ENCODE data around the gene PCDH9.

The PCDH9 gene

GRCh38 chr13:66328476-66328875 lies 901.7 kb downstream of the PCDH9 start:
- H3K36me3 ChIP-seq (ENCODE audit: control insufficient read depth in 1 of 2, insufficient read depth in 2 of 2, low read depth in 1 of 2, low read length in 2 of 2), result no peaks in the 10 kb centered on the region
- no peak overlapping the region for H2AK5ac ChIP-seq (ENCODE audit: low read length, severe bottlenecking)
- H2BK15ac ChIP-seq (ENCODE audit: low read depth, poor library complexity, severe bottlenecking), result no peak overlapping the region
- DNase-seq, result no peak
- H2BK5ac ChIP-seq (ENCODE audit: low read depth, low read length, poor library complexity, severe bottlenecking), result no peak overlapping the region
- H3K4me3 ChIP-seq (ENCODE audit: insufficient read depth in 1 of 2, low read depth in 1 of 2, low read length in 2 of 2), result no peak overlapping the region
- no peaks in the 10 kb centered on the region for H3K9me3 ChIP-seq (ENCODE audit: control insufficient read depth, low read length)
- no peak overlapping the region for H2BK120ac ChIP-seq (ENCODE audit: low read depth, low read length)
- no peak overlapping the region for H3K4ac ChIP-seq (ENCODE audit: low read depth in 1 of 2, low read length in 2 of 2)
- H3K14ac ChIP-seq (ENCODE audit: low read length in 2 of 2), result no peak overlapping the region
- H4K91ac ChIP-seq (ENCODE audit: low read length), result no peak overlapping the region
- H3K18ac ChIP-seq (ENCODE audit: low read depth in 1 of 2, low read length in 2 of 2), result no peak overlapping the region
- H3K27me3 ChIP-seq (ENCODE audit: control insufficient read depth in 1 of 2, insufficient read depth in 1 of 2, low read length in 2 of 2), result no peaks in the 10 kb centered on the region
- H4K8ac ChIP-seq (ENCODE audit: low read length), result no peak overlapping the region
- H3K23ac ChIP-seq (ENCODE audit: low read length in 2 of 2), result no peak overlapping the region
- no peak overlapping the region for H3K27ac ChIP-seq (ENCODE audit: low read length, poor library complexity, severe bottlenecking)
- H3K4me1 ChIP-seq (ENCODE audit: control insufficient read depth, insufficient read depth, low read depth, low read length), result no peaks in the 10 kb centered on the region
- H3K4me2 ChIP-seq (ENCODE audit: low read length, poor library complexity, severe bottlenecking), result no peak overlapping the region
- 80% methylated on average over 5 of the region's 5 CpGs for WGBS
- no peak overlapping the region for H2AFZ ChIP-seq (ENCODE audit: low read depth, low read length)
- no peak overlapping the region for H3K9ac ChIP-seq (ENCODE audit: low read length)
- H2BK12ac ChIP-seq (ENCODE audit: low read length in 2 of 2), result no peak overlapping the region
- no peaks in the 10 kb centered on the region for H3K79me1 ChIP-seq (replicated peaks; ENCODE audit: low read length, poor library complexity, severe bottlenecking)

DNA sequence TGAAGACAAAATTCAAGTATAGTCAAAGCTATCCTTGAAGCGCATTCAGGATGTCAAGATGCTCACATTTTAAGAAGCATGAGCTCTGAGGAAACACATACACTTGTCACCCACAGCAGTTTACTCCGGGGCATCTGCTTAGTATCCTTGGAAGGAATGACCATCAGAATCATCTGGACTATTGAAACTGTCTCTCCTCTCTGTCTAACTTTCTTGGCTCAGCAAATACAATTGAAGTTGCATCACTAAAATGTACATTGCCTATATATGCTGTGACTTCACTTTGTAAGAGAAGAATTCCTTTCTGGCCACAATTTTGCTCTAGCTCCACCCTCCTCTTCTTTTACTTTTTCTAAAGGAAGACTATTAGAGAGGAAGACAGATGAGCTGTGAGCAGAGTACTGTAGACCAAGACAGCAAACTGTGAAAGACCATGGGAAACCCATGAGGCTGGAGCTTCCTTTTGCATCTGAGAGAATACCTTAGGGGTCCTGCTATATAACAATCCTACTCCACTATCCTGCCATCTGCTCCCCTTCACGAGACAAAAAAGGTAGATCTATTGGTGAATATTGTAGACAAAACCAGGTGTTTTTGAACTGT lies 906.3 kb downstream of the PCDH9 start:
- no peak overlapping the region for H4K8ac ChIP-seq (ENCODE audit: low read length)
- no peak overlapping the region for H3K18ac ChIP-seq (ENCODE audit: low read depth in 1 of 2, low read length in 2 of 2)
- no peak overlapping the region for H3K27ac ChIP-seq (ENCODE audit: low read length, poor library complexity, severe bottlenecking)
- no peak overlapping the region for H2AK5ac ChIP-seq (ENCODE audit: low read length, severe bottlenecking)
- no peaks in the 10 kb centered on the region for H3K9me3 ChIP-seq (ENCODE audit: control insufficient read depth, low read length)
- no peak overlapping the region for H3K4me2 ChIP-seq (ENCODE audit: low read length, poor library complexity, severe bottlenecking)
- no peak overlapping the region for H2BK120ac ChIP-seq (ENCODE audit: low read depth, low read length)
- no peak overlapping the region for H2BK12ac ChIP-seq (ENCODE audit: low read length in 2 of 2)
- H2AFZ ChIP-seq (ENCODE audit: low read depth, low read length), result no peak overlapping the region
- no peak overlapping the region for H2BK5ac ChIP-seq (ENCODE audit: low read depth, low read length, poor library complexity, severe bottlenecking)
- 37% methylated on average over 2 of the region's 3 CpGs for WGBS
- no peaks in the 10 kb centered on the region for H3K4me1 ChIP-seq (ENCODE audit: control insufficient read depth, insufficient read depth, low read depth, low read length)
- H2BK15ac ChIP-seq (ENCODE audit: low read depth, poor library complexity, severe bottlenecking), result no peak overlapping the region
- H3K23ac ChIP-seq (ENCODE audit: low read length in 2 of 2), result no peak overlapping the region
- peak; percentile 73 for DNase-seq
- H3K4me3 ChIP-seq (ENCODE audit: insufficient read depth in 1 of 2, low read depth in 1 of 2, low read length in 2 of 2), result no peak overlapping the region
- no peak overlapping the region for H4K91ac ChIP-seq (ENCODE audit: low read length)
- H3K4ac ChIP-seq (ENCODE audit: low read depth in 1 of 2, low read length in 2 of 2), result no peak overlapping the region
- H3K14ac ChIP-seq (ENCODE audit: low read length in 2 of 2), result no peak overlapping the region
- H3K36me3 ChIP-seq (ENCODE audit: control insufficient read depth in 1 of 2, insufficient read depth in 2 of 2, low read depth in 1 of 2, low read length in 2 of 2), result no peaks in the 10 kb centered on the region
- H3K9ac ChIP-seq (ENCODE audit: low read length), result no peak overlapping the region
- no peaks in the 10 kb centered on the region for H3K27me3 ChIP-seq (ENCODE audit: control insufficient read depth in 1 of 2, insufficient read depth in 1 of 2, low read length in 2 of 2)
- no peaks in the 10 kb centered on the region for H3K79me1 ChIP-seq (replicated peaks; ENCODE audit: low read length, poor library complexity, severe bottlenecking)

- Histone ChIP-seq H2BK12ac (ENCODE audit: low read length in 2 of 2) (no peak overlapping the region), H3K36me3 (ENCODE audit: control insufficient read depth in 1 of 2, insufficient read depth in 2 of 2, low read depth in 1 of 2, low read length in 2 of 2) (no peaks in the 10 kb centered on the region), H2BK120ac (ENCODE audit: low read depth, low read length) (no peak overlapping the region), H2BK5ac (ENCODE audit: low read depth, low read length, poor library complexity, severe bottlenecking) (no peak overlapping the region), H3K4me3 (ENCODE audit: insufficient read depth in 1 of 2, low read depth in 1 of 2, low read length in 2 of 2) (no peak overlapping the region), H3K27ac (ENCODE audit: low read length, poor library complexity, severe bottlenecking) (no peak overlapping the region), H3K27me3 (ENCODE audit: control insufficient read depth in 1 of 2, insufficient read depth in 1 of 2, low read length in 2 of 2) (no peaks in the 10 kb centered on the region), H4K91ac (ENCODE audit: low read length) (no peak overlapping the region), H3K18ac (ENCODE audit: low read depth in 1 of 2, low read length in 2 of 2) (no peak overlapping the region), H3K79me1 (replicated peaks; ENCODE audit: low read length, poor library complexity, severe bottlenecking) (no peaks in the 10 kb centered on the region), H3K9me3 (ENCODE audit: control insufficient read depth, low read length) (no peaks in the 10 kb centered on the region), H3K9ac (ENCODE audit: low read length) (no peak overlapping the region), H2AK5ac (ENCODE audit: low read length, severe bottlenecking) (no peak overlapping the region), H4K8ac (ENCODE audit: low read length) (no peak overlapping the region), H3K4me2 (ENCODE audit: low read length, poor library complexity, severe bottlenecking) (no peak overlapping the region), H2AFZ (ENCODE audit: low read depth, low read length) (no peak overlapping the region), H3K23ac (ENCODE audit: low read length in 2 of 2) (no peak overlapping the region), H3K14ac (ENCODE audit: low read length in 2 of 2) (no peak overlapping the region), H3K4me1 (ENCODE audit: control insufficient read depth, insufficient read depth, low read depth, low read length) (no peaks in the 10 kb centered on the region), H2BK15ac (ENCODE audit: low read depth, poor library complexity, severe bottlenecking) (no peak overlapping the region), H3K4ac (ENCODE audit: low read depth in 1 of 2, low read length in 2 of 2) (no peak overlapping the region)
- no CpG with 5 or more reads among the region's 2 CpGs for WGBS
- no peak for DNase-seq
Measured at GRCh38 chr13:66322936-66323335, 907.2 kb downstream of the PCDH9 start.

DNA sequence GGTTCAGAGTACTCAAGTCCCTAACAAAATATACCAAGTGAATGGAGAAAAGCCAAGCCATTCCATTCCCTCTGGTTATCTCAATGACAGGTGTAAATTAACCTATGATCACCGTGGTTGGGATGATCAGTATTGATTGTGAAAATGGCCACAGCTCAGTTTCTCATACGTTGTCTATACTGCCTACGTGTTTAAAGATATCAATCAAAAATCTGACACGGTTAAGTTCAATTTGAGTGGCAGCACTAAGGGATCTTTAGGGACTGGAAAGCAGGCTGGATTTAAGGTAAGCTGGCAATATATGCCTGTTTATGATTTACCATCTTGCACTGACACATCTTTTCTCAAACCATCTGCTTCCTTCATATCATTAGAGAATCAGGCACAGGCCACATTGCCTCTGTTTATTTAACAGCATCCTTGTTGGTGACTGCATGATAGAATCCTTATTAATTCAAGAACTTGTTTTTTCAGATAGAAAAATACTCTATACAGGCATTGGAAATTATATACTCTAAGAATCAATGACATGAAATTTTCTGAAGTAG lies 907.9 kb downstream of the PCDH9 start:
- 89% methylated on average over 3 of the region's 4 CpGs for WGBS
- H3K9me3 ChIP-seq (ENCODE audit: control insufficient read depth, low read length), result no peaks in the 10 kb centered on the region
- H2BK12ac ChIP-seq (ENCODE audit: low read length in 2 of 2), result no peak overlapping the region
- H3K79me1 ChIP-seq (replicated peaks; ENCODE audit: low read length, poor library complexity, severe bottlenecking), result no peaks in the 10 kb centered on the region
- no peak overlapping the region for H2BK5ac ChIP-seq (ENCODE audit: low read depth, low read length, poor library complexity, severe bottlenecking)
- no peak for DNase-seq
- H4K91ac ChIP-seq (ENCODE audit: low read length), result no peak overlapping the region
- no peaks in the 10 kb centered on the region for H3K4me1 ChIP-seq (ENCODE audit: control insufficient read depth, insufficient read depth, low read depth, low read length)
- no peak overlapping the region for H3K4me2 ChIP-seq (ENCODE audit: low read length, poor library complexity, severe bottlenecking)
- H3K27ac ChIP-seq (ENCODE audit: low read length, poor library complexity, severe bottlenecking), result no peak overlapping the region
- no peak overlapping the region for H2AFZ ChIP-seq (ENCODE audit: low read depth, low read length)
- H2BK120ac ChIP-seq (ENCODE audit: low read depth, low read length), result no peak overlapping the region
- no peak overlapping the region for H3K23ac ChIP-seq (ENCODE audit: low read length in 2 of 2)
- no peak overlapping the region for H3K4me3 ChIP-seq (ENCODE audit: insufficient read depth in 1 of 2, low read depth in 1 of 2, low read length in 2 of 2)
- H2AK5ac ChIP-seq (ENCODE audit: low read length, severe bottlenecking), result no peak overlapping the region
- H3K4ac ChIP-seq (ENCODE audit: low read depth in 1 of 2, low read length in 2 of 2), result no peak overlapping the region
- no peak overlapping the region for H3K14ac ChIP-seq (ENCODE audit: low read length in 2 of 2)
- H4K8ac ChIP-seq (ENCODE audit: low read length), result no peak overlapping the region
- H3K9ac ChIP-seq (ENCODE audit: low read length), result no peak overlapping the region
- H3K36me3 ChIP-seq (ENCODE audit: control insufficient read depth in 1 of 2, insufficient read depth in 2 of 2, low read depth in 1 of 2, low read length in 2 of 2), result no peaks in the 10 kb centered on the region
- H2BK15ac ChIP-seq (ENCODE audit: low read depth, poor library complexity, severe bottlenecking), result no peak overlapping the region
- no peaks in the 10 kb centered on the region for H3K27me3 ChIP-seq (ENCODE audit: control insufficient read depth in 1 of 2, insufficient read depth in 1 of 2, low read length in 2 of 2)
- no peak overlapping the region for H3K18ac ChIP-seq (ENCODE audit: low read depth in 1 of 2, low read length in 2 of 2)
